ENCODE data around the gene CLIP1.
"Not testable (repeated sequence)": the region's sequence is repeated elsewhere in the genome, so short reads cannot be mapped to it uniquely, and the experiment has no call there.

Gene CLIP1

GRCh38 chr12:122394626-122395194 lies 27.8 kb downstream of the CLIP1 start:
- no peak for DNase-seq

- DNase-seq, result no peak
Observed at GRCh38 chr12:122393817-122394216, 28.7 kb downstream of the CLIP1 start.

GRCh38 chr12:122392411-122392810 lies 30.1 kb downstream of the CLIP1 start:
- no peak for DNase-seq

GRCh38 chr12:122389677-122390076 lies 32.8 kb downstream of the CLIP1 start:
- DNase-seq, result no peak

- no peak for DNase-seq
Observed at GRCh38 chr12:122387887-122388286, 34.6 kb downstream of the CLIP1 start.

- no peak for DNase-seq
Observed at GRCh38 chr12:122385171-122386016, 37.1 kb downstream of the CLIP1 start.

- no peak for DNase-seq
Observed at GRCh38 chr12:122382919-122383350, 39.5 kb downstream of the CLIP1 start.

GRCh38 chr12:122381021-122381420 lies 41.4 kb downstream of the CLIP1 start:
- no peak for DNase-seq

GRCh38 chr12:122376751-122377150 lies 45.7 kb downstream of the CLIP1 start:
- DNase-seq, result not testable (repeated sequence)

GRCh38 chr12:122374707-122375106 lies 47.8 kb downstream of the CLIP1 start:
- no peak for DNase-seq

GRCh38 chr12:122371475-122372045 lies 50.9 kb downstream of the CLIP1 start:
- no peak for DNase-seq

- DNase-seq, result no peak
Observed at GRCh38 chr12:122368361-122369073, 54.0 kb downstream of the CLIP1 start.

GRCh38 chr12:122367632-122368031 lies 54.8 kb downstream of the CLIP1 start:
- not testable (repeated sequence) for DNase-seq

GRCh38 chr12:122366685-122367475 lies 55.6 kb downstream of the CLIP1 start:
- no peak for DNase-seq

- not testable (repeated sequence) for DNase-seq
Observed at GRCh38 chr12:122365226-122365625, 57.2 kb downstream of the CLIP1 start.

- no peak for DNase-seq
Observed at GRCh38 chr12:122363782-122364181, 58.7 kb downstream of the CLIP1 start.

GRCh38 chr12:122362755-122363154 lies 59.7 kb downstream of the CLIP1 start:
- DNase-seq, result no peak

- not testable (repeated sequence) for DNase-seq
Observed at GRCh38 chr12:122358403-122358802, 64.1 kb downstream of the CLIP1 start.

GRCh38 chr12:122357536-122357935 lies 64.9 kb downstream of the CLIP1 start:
- DNase-seq, result not testable (repeated sequence)

GRCh38 chr12:122356991-122357390 lies 65.5 kb downstream of the CLIP1 start:
- DNase-seq, result not testable (repeated sequence)

- DNase-seq, result no peak
Observed at GRCh38 chr12:122356192-122356635, 66.3 kb downstream of the CLIP1 start.

- no peak for DNase-seq
Observed at GRCh38 chr12:122355706-122356105, 66.8 kb downstream of the CLIP1 start.
